Astrocyte (in vitro differentiated cells and primary cell): ENCODE results near the gene CLDN22. TPM values are rescaled to one million over a fixed set of nuclear protein-coding genes. Genes with fewer than 3 reads are reported as not detected.

Source experiments
- DNase-seq: peaks from one replicate; pipeline ENCODE4 v3.0.0-alpha.2; 2010; ENCODE audit warnings: low read depth
- FAIRE-seq: peaks from 2 replicates; lab custom pipeline; 2011; peaks lifted over from hg19 to GRCh38; lab: Jason Lieb, UNC
- H2AFZ ChIP-seq: 2 replicates; pipeline ENCODE4 v1.6.0; 2012; ENCODE audit warnings: low read depth, low read length, inconsistent platforms
- H3K27ac ChIP-seq: 2 replicates; pipeline ENCODE4 v1.5.1; 2011; ENCODE audit warnings: low read depth, low read length, inconsistent platforms
- H3K27me3 ChIP-seq: 2 replicates; pipeline ENCODE4 v1.6.0; 2011; ENCODE audit warnings: low read length, inconsistent platforms; ENCODE audit not compliant: insufficient read depth
- H3K36me3 ChIP-seq: 2 replicates; pipeline ENCODE4 v1.5.1; 2011; ENCODE audit warnings: low read length, inconsistent platforms; ENCODE audit not compliant: insufficient read depth
- H3K4me1 ChIP-seq: 2 replicates; pipeline ENCODE4 v1.5.1; 2011; ENCODE audit warnings: low read length, inconsistent platforms; ENCODE audit not compliant: insufficient read depth
- H3K4me2 ChIP-seq: 2 replicates; pipeline ENCODE4 v1.6.0; 2012; ENCODE audit warnings: low read length, inconsistent platforms
- H3K4me3 ChIP-seq: 2 replicates; pipeline ENCODE4 v1.5.1; 2011; ENCODE audit warnings: low read depth, mild to moderate bottlenecking, low read length, inconsistent platforms; ENCODE audit not compliant: insufficient read depth
- H3K79me2 ChIP-seq: 2 replicates; pipeline ENCODE4 v1.6.0; 2012; ENCODE audit warnings: mild to moderate bottlenecking, low read length, inconsistent platforms; ENCODE audit not compliant: insufficient read depth
- H3K9ac ChIP-seq: 2 replicates; pipeline ENCODE4 v1.6.0; 2012; ENCODE audit warnings: mild to moderate bottlenecking, low read length, inconsistent platforms
- H3K9me3 ChIP-seq: 2 replicates; pipeline ENCODE4 v1.5.1; 2012; ENCODE audit warnings: low read depth, mild to moderate bottlenecking, low read length, inconsistent platforms; ENCODE audit not compliant: insufficient read depth
- H4K20me1 ChIP-seq: 2 replicates; pipeline ENCODE4 v1.6.0; 2012; ENCODE audit warnings: low read length, inconsistent platforms; ENCODE audit not compliant: insufficient read depth
- H3K27ac Mint-ChIP-seq: one replicate; pipeline ENCODE4 v1.8.0; 2021; ENCODE audit warnings: mild to moderate bottlenecking, mixed read lengths; ENCODE audit not compliant: unreplicated experiment
- H3K27me3 Mint-ChIP-seq: one replicate; pipeline ENCODE4 v1.8.0; 2021; ENCODE audit warnings: low read depth, mixed read lengths; ENCODE audit not compliant: unreplicated experiment
- H3K36me3 Mint-ChIP-seq: one replicate; pipeline ENCODE4 v1.8.0; 2021; ENCODE audit warnings: low read depth, mixed read lengths; ENCODE audit not compliant: unreplicated experiment
- H3K4me1 Mint-ChIP-seq: one replicate; pipeline ENCODE4 v1.8.0; 2021; ENCODE audit warnings: low read depth, mixed read lengths; ENCODE audit not compliant: unreplicated experiment
- H3K4me3 Mint-ChIP-seq: one replicate; pipeline ENCODE4 v1.8.0; 2021; ENCODE audit warnings: mild to moderate bottlenecking, moderate library complexity, mixed read lengths; ENCODE audit not compliant: unreplicated experiment
- H3K9me3 Mint-ChIP-seq: one replicate; pipeline ENCODE4 v1.8.0; 2021; ENCODE audit warnings: mild to moderate bottlenecking, mixed read lengths; ENCODE audit not compliant: unreplicated experiment
- EZH2 ChIP-seq: IDR thresholded peaks from 2 replicates; pipeline ENCODE4 v1.6.1; 2012; ENCODE audit warnings: mild to moderate bottlenecking, low read length, inconsistent platforms; ENCODE audit not compliant: insufficient read depth
- total RNA-seq: library from RNA; stranded (reverse); gene quantifications from 2 replicates; pipeline ENCODE4 v1.2.1, GENCODE V29; 2021
- TF ChIP-seq, protein P1 (sequence below): IDR thresholded peaks from 2 replicates; pipeline ENCODE4 v1.5.1; 2011; ENCODE audit warnings: low read depth, mild to moderate bottlenecking, inconsistent platforms, low read length, moderate library complexity; ENCODE audit not compliant: insufficient read depth

The CLDN22 gene
- total RNA-seq, 1 donor from 2014 or later = not detected

DNA sequence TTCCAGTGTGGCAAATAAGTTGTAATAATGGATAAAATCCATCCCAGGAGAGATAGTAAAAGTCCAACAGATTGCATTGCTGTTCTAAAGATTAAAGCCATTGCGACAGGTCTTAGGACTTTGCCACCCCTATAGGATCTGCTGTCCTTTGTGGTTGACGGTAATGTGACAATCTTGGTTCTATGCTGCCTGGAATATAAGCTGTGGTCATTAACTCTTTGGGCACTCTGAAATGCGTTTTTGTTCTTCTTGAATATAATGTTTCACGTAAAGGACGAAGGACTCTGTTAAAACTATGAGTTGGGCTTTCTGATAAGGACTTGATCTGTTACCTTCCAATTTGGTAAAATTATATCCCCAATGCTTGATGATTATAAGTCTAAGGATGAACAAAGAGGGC, 2.2 kb upstream of the CLDN22 start, which contains the start of gene CLDN24:
TSS of gene CLDN24 (minus strand) at position 101 of the 400 bp plus-strand sequence. CDS start at position 101, 0 bp downstream.
- Histone ChIP-seq H4K20me1 (no peaks in the 10 kb centered on the region), H3K27ac (no peak within 1 kb of the TSS), H3K4me2 (no peak within 1 kb of the TSS), H3K79me2 (no peaks in the 10 kb centered on the region), H3K27me3 (no peaks in the 10 kb centered on the region), H3K9ac (no peak within 1 kb of the TSS), H3K4me1 (no peaks in the 10 kb centered on the region), H3K36me3 (peaks cover 3% of the 10 kb centered on the region), H3K9me3 (peaks cover 8% of the 10 kb centered on the region), H2AFZ (no peak within 1 kb of the TSS), H3K4me3 (no peak within 1 kb of the TSS)
- DNase-seq (no peak), FAIRE-seq (no peak)
- TF ChIP-seq, protein P1, sequence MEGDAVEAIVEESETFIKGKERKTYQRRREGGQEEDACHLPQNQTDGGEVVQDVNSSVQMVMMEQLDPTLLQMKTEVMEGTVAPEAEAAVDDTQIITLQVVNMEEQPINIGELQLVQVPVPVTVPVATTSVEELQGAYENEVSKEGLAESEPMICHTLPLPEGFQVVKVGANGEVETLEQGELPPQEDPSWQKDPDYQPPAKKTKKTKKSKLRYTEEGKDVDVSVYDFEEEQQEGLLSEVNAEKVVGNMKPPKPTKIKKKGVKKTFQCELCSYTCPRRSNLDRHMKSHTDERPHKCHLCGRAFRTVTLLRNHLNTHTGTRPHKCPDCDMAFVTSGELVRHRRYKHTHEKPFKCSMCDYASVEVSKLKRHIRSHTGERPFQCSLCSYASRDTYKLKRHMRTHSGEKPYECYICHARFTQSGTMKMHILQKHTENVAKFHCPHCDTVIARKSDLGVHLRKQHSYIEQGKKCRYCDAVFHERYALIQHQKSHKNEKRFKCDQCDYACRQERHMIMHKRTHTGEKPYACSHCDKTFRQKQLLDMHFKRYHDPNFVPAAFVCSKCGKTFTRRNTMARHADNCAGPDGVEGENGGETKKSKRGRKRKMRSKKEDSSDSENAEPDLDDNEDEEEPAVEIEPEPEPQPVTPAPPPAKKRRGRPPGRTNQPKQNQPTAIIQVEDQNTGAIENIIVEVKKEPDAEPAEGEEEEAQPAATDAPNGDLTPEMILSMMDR = no peak
- TF ChIP-seq EZH2 = no peak
- peaks cover 9% of the 10 kb centered on the region for H3K9me3 Mint-ChIP-seq
- H3K27ac Mint-ChIP-seq = no peak within 1 kb of the TSS
- H3K36me3 Mint-ChIP-seq = peaks cover 13% of the 10 kb centered on the region
- no peaks in the 10 kb centered on the region for H3K4me1 Mint-ChIP-seq
- H3K4me3 Mint-ChIP-seq = no peak within 1 kb of the TSS
- H3K27me3 Mint-ChIP-seq = no peaks in the 10 kb centered on the region

DNA sequence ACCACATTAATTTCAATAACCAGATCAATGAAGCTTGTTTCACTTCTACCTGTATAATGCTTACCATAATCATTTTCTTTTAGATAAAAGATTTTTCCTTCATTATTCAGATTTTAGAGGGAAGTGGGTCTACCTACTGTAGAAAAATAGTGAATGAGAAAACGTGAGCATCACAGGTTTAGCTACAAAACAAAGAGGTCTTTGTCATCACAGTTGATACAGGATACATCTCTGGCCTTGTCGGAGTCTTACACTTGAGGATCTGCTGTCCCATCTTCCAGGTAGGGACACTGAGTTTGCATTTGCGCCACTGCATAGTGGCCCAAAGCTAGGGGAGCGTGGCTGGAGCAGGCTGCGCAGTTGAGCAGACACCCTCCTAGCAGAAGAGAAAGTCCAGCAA, 1.4 kb upstream of the CLDN22 start:
- Mint-ChIP-seq H3K4me3 (no peak overlapping the region), H3K27me3 (no peaks in the 10 kb centered on the region), H3K36me3 (peaks cover 13% of the 10 kb centered on the region), H3K9me3 (peaks cover 6% of the 10 kb centered on the region), H3K27ac (no peak overlapping the region), H3K4me1 (no peaks in the 10 kb centered on the region)
- Histone ChIP-seq H3K9ac (no peak overlapping the region), H3K27ac (no peak overlapping the region), H3K4me2 (no peak overlapping the region), H3K79me2 (no peaks in the 10 kb centered on the region), H4K20me1 (no peaks in the 10 kb centered on the region), H3K27me3 (no peaks in the 10 kb centered on the region), H3K36me3 (peaks cover 3% of the 10 kb centered on the region), H2AFZ (no peak overlapping the region), H3K4me3 (no peak overlapping the region), H3K9me3 (peaks cover 5% of the 10 kb centered on the region), H3K4me1 (no peaks in the 10 kb centered on the region)
- no peak for DNase-seq
- TF ChIP-seq, protein P1 = no peak
- no peak for TF ChIP-seq EZH2
- FAIRE-seq = peak; percentile 13

DNA sequence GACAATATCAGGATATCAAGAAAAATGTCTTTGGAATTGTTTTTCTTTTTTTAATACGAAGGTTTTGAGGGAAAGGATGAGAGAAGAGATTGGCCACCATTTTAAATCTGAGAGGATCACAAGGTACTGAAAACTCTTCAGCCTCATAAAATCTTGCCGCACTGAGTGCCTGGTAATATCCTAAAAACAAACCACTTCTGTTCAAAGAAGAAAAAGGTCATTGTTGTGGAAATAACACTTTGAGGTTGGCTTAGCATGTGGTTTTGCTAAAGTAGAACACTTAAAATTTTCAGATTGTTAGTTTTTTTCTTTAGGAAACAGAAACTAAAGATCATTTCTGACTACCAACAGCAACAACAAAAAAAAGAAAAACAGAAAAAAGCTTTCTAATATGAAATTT, 1.0 kb upstream of the CLDN22 start:
- no peak overlapping the region for H3K27ac Mint-ChIP-seq
- no peak overlapping the region for H3K4me3 Mint-ChIP-seq

More for the DNA sequence above, 1.0 kb upstream of the CLDN22 start:
- peaks cover 2% of the 10 kb centered on the region for H3K9me3 Mint-ChIP-seq
- Histone ChIP-seq H3K4me3 (no peak overlapping the region), H2AFZ (no peak overlapping the region), H3K9me3 (peaks cover under 1% of the 10 kb centered on the region), H3K27ac (no peak overlapping the region), H3K4me1 (no peaks in the 10 kb centered on the region), H3K4me2 (no peak overlapping the region), H3K79me2 (no peaks in the 10 kb centered on the region), H4K20me1 (no peaks in the 10 kb centered on the region), H3K9ac (no peak overlapping the region), H3K36me3 (peaks cover 3% of the 10 kb centered on the region), H3K27me3 (no peaks in the 10 kb centered on the region)
- no peaks in the 10 kb centered on the region for H3K27me3 Mint-ChIP-seq
- DNase-seq (no peak), FAIRE-seq (no peak)
- TF ChIP-seq, protein P1 = no peak
- no peak for TF ChIP-seq EZH2
- H3K4me1 Mint-ChIP-seq = no peaks in the 10 kb centered on the region
- peaks cover 13% of the 10 kb centered on the region for H3K36me3 Mint-ChIP-seq
